Myocyte (in vitro differentiated cells): ENCODE data around the gene PRIMPOL. TPM values are rescaled to one million over a fixed set of nuclear protein-coding genes. Genes with fewer than 3 reads are reported as not detected.
"Not testable (repeated sequence)": the region's sequence is repeated elsewhere in the genome, so short reads cannot be mapped to it uniquely, and the experiment has no call there.

Experiments used
- DNase-seq: peaks from one replicate; pipeline ENCODE4 v3.0.0-alpha.2; 2012; ENCODE audit warnings: low read depth
- total RNA-seq: library from RNA; depleted of rRNA; stranded (reverse); fragments of >200 nt; gene quantifications from 2 replicates; pipeline ENCODE4 v1.2.3, GENCODE V29; 2014

The PRIMPOL gene
- total RNA-seq, 1 donor from 2014 or later = 17.6 TPM

GRCh38 chr4:184636897-184637296 is 12.6 kb upstream of the PRIMPOL start:
- no peak for DNase-seq

DNA sequence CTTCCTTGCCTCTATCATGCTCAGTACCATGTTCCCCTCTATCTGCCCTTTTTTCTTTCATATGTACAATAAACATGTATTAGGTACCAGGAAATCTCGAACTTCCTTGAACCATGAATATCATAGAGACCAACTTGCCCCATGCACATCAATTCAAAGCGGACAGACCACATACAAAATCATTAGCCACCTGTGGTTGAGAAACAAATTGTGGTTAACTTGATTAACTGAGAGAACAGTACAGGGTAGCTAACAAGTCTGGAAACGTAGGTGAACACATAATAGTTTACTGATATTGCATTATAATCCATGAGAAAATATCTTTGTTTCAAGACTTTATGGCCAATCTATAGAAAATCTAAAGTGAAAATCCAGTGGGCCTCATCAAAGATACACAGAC is 8.5 kb upstream of the PRIMPOL start:
- DNase-seq = no peak

- no peak for DNase-seq
Observed at GRCh38 chr4:184641451-184641850, 8.1 kb upstream of the PRIMPOL start.

DNA sequence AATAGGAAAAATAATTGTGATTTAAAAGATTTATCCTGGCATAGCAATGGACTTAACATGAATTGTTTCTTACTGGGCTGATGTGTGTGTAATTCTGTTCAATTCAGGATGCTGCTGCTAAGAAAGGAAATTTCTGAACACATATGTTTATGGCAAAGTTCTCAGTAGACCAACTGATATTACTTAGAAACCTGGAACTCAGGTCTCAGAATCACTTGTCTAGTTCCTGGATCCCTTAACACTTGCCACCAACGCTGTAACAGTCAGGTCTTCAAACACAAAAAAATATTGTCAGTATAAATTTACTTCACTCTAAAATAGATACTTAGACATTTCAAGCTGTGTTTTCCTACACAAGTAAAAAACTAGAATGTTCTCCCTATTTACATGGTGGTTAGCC is 5.8 kb upstream of the PRIMPOL start:
- DNase-seq = no peak

GRCh38 chr4:184644553-184645307 is 4.8 kb upstream of the PRIMPOL start:
- DNase-seq = peak; percentile 33

- no peak for DNase-seq
Observed at GRCh38 chr4:184645904-184646610, 3.5 kb upstream of the PRIMPOL start.

DNA sequence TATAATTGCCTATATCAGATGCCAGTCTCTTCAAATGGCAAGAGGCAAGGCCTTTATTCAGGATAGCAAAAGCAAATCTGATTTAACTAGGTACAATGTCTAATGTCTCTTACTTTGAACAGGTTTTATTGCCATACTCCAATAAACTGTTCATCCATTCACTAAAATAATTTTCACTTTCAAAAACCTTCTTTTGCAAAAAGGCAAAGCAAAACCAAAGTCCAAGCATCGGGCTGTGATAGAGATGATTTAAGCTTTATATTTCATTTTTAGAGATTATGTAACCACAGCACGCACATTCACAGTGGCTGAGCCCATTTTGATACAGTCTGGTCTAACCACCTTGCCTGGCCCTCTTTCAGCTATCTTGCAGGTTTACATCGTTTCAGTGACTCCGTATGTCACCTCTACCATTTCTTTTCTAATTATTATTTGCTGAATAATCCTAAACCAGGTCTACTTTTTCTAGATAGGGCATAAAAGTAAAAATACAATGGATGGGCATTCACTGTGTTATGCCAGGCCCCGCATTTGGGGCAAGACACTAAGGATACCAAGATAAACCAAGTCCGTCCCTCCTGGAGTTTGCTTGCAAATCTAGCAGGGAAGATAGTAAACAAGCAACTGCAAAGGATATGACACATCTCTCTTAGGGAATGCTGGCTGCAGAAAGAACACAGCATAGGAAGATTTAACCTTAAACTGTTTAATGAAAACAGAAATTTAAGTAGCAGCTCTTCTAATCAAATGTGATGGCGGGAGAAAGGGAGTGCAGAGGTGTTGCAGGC is 2.1 kb upstream of the PRIMPOL start:
- no peak for DNase-seq

DNA sequence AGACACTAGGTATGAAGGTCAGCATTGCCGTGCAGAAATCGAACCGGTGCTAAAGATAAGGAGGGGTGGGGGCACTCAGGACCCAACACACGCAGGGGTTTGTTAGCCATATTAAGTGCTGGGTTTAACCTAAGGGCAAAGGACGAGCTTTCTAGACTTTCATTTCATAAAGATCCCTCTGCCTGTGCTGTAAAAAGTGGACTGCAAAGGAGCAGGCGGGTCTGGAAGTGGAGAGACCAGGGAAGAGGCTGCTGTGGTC is 1.6 kb upstream of the PRIMPOL start:
- DNase-seq = no peak

GRCh38 chr4:184648313-184649025 is 1.1 kb upstream of the PRIMPOL start:
- peak; percentile 65 for DNase-seq

DNA sequence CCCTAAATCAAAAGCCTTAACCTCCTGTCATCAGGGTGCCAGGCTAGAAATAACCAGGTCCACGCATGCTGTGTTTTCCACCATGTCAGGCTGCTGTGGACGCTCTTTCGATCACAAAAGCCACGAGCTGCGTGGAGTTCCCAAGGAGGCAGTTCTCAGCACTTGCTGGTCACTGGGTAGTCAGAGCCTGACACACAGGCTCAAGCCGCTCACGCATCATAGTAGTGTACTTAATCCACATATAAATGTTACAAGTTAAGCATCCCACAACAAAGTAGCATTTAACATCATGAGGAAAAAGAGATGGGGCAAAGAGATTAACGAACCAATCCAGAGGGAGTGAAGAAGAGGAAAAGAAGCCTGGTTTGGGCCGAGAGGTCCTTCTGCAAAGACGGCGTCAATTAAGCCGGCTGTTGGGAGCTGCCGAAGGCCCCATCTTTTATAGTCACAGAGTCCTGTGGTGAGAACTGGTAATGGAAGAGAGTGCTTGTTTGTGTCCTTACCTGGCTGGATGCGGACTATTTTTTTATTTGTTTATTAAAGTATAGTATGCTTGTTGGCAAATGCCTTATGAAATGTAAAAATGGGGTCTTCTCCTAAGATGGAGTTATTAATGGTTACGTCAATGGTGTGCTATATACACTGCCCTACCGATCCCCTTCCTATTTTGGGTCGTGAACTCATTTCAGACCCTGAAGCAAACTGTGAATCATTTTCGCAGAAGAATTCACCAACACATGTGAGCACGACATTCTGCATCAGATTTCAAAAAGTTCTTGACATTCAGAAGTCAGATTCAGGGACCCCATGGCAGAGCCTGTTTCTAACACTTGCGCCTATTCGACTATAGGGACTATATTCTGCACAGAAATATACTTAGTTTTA is 675 bp downstream of the PRIMPOL start:
- DNase-seq = peak; percentile 59

GRCh38 chr4:184651899-184652298 is 2.4 kb downstream of the PRIMPOL start:
- no peak for DNase-seq

- DNase-seq = not testable (repeated sequence)
Observed at GRCh38 chr4:184652681-184653080, 3.1 kb downstream of the PRIMPOL start.

DNA sequence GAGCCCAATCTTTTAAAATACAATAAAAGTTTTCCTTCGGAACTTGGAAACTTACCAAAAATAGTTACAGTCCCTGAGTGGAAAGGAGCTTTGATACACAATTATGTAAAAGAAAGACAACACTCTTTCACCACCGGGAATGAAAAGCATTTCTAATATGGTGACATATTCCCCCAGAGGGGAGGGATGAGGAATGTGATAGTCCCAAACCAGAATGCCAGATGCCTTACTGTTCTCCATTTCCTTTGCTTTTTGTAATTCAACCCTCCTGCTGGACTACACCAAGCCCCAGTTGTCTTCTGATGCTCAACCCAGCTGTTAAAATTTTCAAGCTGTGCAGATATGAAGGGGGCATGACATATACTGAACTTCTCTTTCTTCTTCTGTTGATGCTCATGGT is 4.1 kb downstream of the PRIMPOL start:
- DNase-seq = peak; percentile 98

- DNase-seq = peak; percentile 76
Observed at GRCh38 chr4:184655889-184656869, 6.6 kb downstream of the PRIMPOL start.

DNA sequence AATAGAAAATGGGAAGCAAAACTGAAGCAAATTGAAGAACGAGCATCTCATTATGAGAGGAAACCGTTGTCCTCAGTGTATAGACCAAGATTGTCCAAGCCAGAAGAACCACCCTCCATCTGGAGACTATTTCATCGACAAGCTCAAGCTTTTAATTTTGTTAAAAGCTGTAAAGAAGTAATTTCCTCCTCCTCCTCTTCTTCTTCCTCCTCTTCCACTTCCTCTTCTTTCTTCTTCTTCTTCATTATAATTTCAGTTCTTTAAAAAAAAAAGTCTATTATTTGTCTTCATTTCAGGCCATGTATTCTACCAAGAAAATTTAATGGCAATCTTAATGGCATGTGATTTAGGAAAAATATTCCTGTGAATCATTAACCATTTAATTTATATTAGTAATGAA is 7.6 kb downstream of the PRIMPOL start:
- no peak for DNase-seq

DNA sequence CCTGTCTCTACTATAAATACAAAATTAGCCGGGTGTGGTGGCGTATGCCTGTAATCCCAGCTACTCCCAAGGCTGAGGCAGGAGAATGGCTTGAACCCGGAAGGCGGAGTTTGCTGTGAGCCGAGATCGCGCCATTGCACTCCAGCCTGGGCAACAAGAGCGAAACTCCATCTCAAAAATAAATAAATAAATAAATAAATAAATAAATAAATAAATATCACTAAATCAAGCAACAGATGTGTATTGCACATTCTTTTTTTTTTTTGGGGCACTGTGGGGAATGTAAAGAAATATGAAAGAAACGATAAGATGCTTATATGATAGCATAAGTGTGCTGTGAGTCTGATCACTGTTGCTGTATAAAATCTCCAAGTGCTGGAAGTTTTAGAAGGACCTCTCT is 8.3 kb downstream of the PRIMPOL start:
- DNase-seq = not testable (repeated sequence)

DNA sequence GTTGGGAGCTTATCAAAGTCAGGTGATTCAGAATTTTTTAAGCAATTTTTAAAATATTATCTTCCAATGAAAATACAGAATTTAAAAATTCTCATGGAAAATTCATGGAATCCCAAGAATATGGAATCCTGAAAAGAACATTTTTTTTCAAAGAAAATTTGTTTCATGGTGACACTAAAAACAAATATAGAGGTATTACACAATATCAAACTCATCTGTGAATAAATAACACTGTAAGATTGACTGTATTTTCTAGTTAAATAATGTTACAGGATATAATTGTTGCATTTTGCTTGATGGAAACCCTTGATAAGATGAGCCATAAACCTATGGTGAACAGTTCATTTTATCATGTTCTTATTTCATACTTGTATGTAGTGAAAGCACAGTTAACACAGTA is 11.4 kb downstream of the PRIMPOL start:
- DNase-seq = no peak

DNA sequence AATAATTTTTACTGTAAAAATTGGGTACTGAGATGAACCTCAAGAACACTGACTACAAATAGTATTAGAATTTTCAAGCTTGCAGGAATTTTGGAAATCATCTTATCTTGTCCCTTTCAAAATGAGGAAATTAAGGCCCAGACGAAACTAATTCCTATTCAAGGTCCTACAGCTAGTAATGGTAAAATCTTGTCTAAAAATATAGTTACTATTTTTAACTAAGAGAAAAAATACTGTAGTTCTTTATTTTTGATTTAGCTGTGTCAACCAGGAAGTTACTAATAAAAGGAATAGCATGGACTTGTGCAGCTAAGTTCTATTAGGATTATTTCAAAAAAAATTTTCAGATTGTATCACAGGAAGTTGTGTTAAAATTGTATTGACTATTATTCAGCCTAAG is 12.7 kb downstream of the PRIMPOL start:
- no peak for DNase-seq

DNA sequence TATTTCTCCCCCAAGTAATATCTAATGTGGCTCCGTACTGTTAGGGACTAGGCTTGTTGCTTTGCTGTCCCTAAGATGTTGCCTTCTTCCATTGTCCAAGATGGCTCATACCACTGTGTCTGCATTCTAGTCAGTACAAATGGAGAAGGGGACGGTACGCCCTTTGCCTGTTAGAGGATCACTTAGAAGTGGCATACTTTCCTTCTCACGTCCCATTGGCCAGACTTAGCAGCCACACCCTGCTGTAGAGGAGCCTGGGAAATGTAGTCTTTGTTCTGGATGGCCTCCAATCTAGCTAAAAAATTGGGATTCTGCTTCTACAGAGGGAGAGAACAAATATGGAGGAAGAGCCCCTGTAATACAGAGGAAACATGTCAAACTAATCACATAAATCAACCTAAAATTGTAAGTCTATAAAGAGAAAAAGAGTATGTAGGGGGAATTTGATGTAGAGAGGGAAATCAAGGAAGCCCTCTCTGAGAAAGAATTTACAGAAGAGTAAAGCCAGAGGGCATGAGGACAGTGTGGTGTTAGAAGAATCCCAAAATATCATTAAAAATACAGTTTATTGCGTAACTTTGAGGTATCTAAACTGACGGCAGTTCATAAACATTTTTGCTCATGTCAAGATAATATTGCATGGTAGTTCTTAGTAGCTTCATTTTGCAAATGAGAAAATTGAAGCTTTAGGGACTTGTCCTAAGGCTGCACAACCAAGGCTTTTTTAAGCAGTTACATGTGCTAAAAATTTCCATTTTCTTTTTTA is 15.1 kb downstream of the PRIMPOL start:
- DNase-seq = no peak
